ENCODE data around the gene GYS1. TPM values are rescaled to one million over a fixed set of nuclear protein-coding genes. Genes with fewer than 3 reads are reported as not detected.

The GYS1 gene
- total RNA-seq, 1 experiment from 2014 or later = 20.2 TPM

DNA sequence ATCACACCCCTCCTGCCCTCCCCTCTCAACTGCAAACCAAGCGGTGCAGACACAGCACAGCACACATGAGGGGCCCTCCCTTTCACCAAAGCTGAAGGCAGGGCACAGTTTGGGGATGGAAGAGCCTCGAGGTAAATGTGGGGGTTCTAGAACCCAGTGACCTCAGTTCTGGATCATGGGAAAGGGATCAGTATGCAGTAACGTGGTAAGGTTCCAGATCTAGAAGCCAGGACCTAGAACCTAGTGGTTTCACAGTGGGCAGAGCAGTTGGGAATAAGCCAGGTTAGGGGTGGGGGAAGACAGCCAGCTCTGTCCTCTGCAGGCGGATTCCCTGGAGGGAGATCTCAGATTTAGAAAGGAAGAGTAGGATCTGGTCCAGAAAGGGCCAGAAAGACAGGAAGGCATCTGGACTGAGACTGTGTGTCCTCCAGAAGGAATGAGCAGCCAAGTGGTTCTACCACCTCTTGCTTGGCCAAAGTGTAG is 24.9 kb downstream of the GYS1 start:
- no peaks in the 10 kb centered on the region for H3K27me3 ChIP-seq (ENCODE audit: control insufficient read depth, insufficient read depth, low read length)
- intact Hi-C loops (cut with micrococcal nuclease; ENCODE audit: unreplicated experiment) = no loop called here
- DNase-seq (ENCODE audit: low read depth, low spot score) (no peak), ATAC-seq (no peak)
- no TSS peak for BruUV-seq (replicated peaks)
- no peaks in the 10 kb centered on the region for H3K9me3 ChIP-seq (ENCODE audit: control insufficient read depth, insufficient read depth, low read depth, low read length)
- POLR2A ChIA-PET = no interaction called here
- no peak for TF ChIP-seq TCF7L2 (IDR thresholded peaks at IDR 0.05; ENCODE audit: low read depth, low read length)
- TF ChIP-seq POLR2AphosphoS5 (IDR thresholded peaks at IDR 0.05; ENCODE audit: low read depth, low read length) = peak; percentile 5; the same call in 1 of the 2 replicates
- no peak for TF ChIP-seq SIN3A (IDR thresholded peaks at IDR 0.05; ENCODE audit: borderline replicate concordance, insufficient read depth, low read depth, low read length)
- TF ChIP-seq, protein P1, sequence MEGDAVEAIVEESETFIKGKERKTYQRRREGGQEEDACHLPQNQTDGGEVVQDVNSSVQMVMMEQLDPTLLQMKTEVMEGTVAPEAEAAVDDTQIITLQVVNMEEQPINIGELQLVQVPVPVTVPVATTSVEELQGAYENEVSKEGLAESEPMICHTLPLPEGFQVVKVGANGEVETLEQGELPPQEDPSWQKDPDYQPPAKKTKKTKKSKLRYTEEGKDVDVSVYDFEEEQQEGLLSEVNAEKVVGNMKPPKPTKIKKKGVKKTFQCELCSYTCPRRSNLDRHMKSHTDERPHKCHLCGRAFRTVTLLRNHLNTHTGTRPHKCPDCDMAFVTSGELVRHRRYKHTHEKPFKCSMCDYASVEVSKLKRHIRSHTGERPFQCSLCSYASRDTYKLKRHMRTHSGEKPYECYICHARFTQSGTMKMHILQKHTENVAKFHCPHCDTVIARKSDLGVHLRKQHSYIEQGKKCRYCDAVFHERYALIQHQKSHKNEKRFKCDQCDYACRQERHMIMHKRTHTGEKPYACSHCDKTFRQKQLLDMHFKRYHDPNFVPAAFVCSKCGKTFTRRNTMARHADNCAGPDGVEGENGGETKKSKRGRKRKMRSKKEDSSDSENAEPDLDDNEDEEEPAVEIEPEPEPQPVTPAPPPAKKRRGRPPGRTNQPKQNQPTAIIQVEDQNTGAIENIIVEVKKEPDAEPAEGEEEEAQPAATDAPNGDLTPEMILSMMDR (IDR thresholded peaks at IDR 0.05) = no peak
- in situ Hi-C loops (cut with HindIII; ENCODE audit: low pct_unique_long_range_greater_than_20kb, low sequenced_read_pairs) = no loop called here
- no peak overlapping the region for H3K27ac ChIP-seq (ENCODE audit: low read length)
- CTCF ChIA-PET = no interaction called here
- peaks cover 2% of the 10 kb centered on the region for H3K36me3 ChIP-seq (ENCODE audit: control insufficient read depth, insufficient read depth, low read length)
- no peak overlapping the region for H3K4me3 ChIP-seq (ENCODE audit: low read depth in 2 of 2, low read length in 2 of 2)
- peaks cover 28% of the 10 kb centered on the region for H3K4me1 ChIP-seq (ENCODE audit: control insufficient read depth, insufficient read depth, low read length)

DNA sequence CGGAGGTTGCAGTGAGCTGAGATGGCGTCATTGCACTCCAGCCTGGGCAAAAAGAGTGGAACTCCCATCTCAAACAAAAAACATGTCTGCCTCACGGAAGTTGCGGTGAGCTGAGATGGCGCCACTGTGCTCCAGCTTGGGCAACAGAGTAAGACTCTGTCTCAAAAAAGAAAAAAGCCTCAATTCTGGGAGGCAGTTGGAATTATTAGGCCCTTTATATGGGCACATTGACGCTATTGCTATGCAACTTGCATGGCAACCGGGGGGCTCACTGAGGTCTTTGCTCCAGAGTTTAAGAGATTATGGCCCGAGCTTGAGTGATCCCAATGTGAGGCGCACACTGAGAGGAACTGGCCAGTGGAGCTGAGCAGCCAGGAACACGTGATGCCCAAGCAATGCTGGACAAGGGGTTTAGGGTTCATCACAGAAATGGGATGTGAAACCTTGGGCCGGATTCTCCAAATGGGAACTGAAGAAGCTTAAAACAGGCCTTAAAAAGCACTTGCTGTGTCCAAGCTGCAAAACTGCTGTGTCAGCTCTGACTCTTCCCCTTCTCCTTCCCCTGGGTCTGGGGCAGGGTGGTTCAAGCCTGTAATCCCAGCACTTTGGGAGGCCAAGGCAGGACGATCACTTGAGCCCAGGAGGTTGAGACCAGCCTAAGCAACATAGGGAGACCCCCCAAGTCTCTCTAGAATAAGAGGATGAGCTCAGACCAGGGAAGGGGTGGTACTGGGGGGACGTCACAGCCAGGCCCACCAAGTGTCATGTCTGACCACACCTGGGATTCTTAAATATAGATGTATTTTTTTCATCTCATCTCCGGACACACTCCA is 25.5 kb downstream of the GYS1 start:
- Histone ChIP-seq H3K9me3 (ENCODE audit: control insufficient read depth, insufficient read depth, low read depth, low read length) (no peaks in the 10 kb centered on the region), H3K4me3 (ENCODE audit: low read depth in 2 of 2, low read length in 2 of 2) (peak overlapping the region in 1 of 2 experiments; percentile 84; a peak in 3 of 4 replicates), H3K27ac (ENCODE audit: low read length) (peak overlapping the region; percentile 81; the same call in 1 of the 2 replicates), H3K36me3 (ENCODE audit: control insufficient read depth, insufficient read depth, low read length) (peaks cover 2% of the 10 kb centered on the region), H3K27me3 (ENCODE audit: control insufficient read depth, insufficient read depth, low read length) (no peaks in the 10 kb centered on the region), H3K4me1 (ENCODE audit: control insufficient read depth, insufficient read depth, low read length) (peaks cover 31% of the 10 kb centered on the region)
- CTCF ChIA-PET = no interaction called here
- DNase-seq (ENCODE audit: low read depth, low spot score) (no peak), ATAC-seq (no peak)
- POLR2A ChIA-PET = interaction anchor here (0.6 to 1.3 kb wide), 3 partner anchors 15 to 19 kb away, joined by 3 to 20 read pairs (median 3); no protein-coding TSS in a partner anchor
- no TSS peak for BruUV-seq (replicated peaks)
- intact Hi-C loops (cut with micrococcal nuclease; ENCODE audit: unreplicated experiment) = no loop called here
- in situ Hi-C loops (cut with HindIII; ENCODE audit: low pct_unique_long_range_greater_than_20kb, low sequenced_read_pairs) = no loop called here
- TF ChIP-seq POLR2AphosphoS5 (IDR thresholded peaks at IDR 0.05; ENCODE audit: low read depth, low read length) (peak; percentile 76; the same call in 1 of the 2 replicates), SIN3A (IDR thresholded peaks at IDR 0.05; ENCODE audit: borderline replicate concordance, insufficient read depth, low read depth, low read length) (no peak)

DNA sequence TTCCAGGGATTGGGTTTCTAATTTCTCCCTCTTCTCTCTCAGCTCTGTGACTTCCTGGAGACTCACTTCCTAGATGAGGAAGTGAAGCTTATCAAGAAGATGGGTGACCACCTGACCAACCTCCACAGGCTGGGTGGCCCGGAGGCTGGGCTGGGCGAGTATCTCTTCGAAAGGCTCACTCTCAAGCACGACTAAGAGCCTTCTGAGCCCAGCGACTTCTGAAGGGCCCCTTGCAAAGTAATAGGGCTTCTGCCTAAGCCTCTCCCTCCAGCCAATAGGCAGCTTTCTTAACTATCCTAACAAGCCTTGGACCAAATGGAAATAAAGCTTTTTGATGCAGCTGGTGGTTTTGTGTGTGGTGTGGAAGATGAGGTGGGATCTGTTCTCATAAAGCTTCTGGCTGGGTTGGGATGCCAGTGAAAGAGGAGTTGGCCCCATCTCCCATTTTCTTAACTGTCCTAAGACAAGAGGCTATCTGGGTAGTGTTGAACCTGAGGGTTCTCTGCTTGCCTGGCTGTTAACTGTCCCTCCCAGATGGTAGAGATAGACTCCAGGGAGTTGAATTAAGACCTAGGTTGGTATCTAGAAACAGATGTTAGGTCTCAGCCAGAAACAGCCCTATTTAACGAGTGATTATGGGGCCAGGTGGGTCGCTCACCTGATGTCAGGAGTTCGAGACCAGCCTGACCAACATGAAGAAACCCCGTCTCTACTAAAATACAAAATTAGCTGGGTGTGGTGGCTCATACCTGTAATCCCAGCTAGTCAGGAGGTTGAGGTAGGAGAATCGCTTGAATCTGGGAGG is 26.4 kb downstream of the GYS1 start:
- peaks cover 39% of the 10 kb centered on the region for H3K4me1 ChIP-seq (ENCODE audit: control insufficient read depth, insufficient read depth, low read length)
- H3K27me3 ChIP-seq (ENCODE audit: control insufficient read depth, insufficient read depth, low read length) = no peaks in the 10 kb centered on the region
- ChIA-PET CTCF (interaction anchor here (0.6 kb wide), 1 partner anchor 177 kb away, joined by 8 read pairs; no protein-coding TSS in a partner anchor), POLR2A (interaction anchor here (0.6 to 1.3 kb wide), 5 partner anchors 14 to 176 kb away, joined by 3 to 20 read pairs (median 3); partner anchors contain the start of gene RUVBL2)
- H3K27ac ChIP-seq (ENCODE audit: low read length) = peak overlapping the region; percentile 81
- TF ChIP-seq SIN3A (IDR thresholded peaks at IDR 0.05; ENCODE audit: borderline replicate concordance, insufficient read depth, low read depth, low read length) (no peak), TCF7L2 (IDR thresholded peaks at IDR 0.05; ENCODE audit: low read depth, low read length) (no peak), POLR2AphosphoS5 (IDR thresholded peaks at IDR 0.05; ENCODE audit: low read depth, low read length) (no peak)
- TF ChIP-seq, protein P1 (IDR thresholded peaks at IDR 0.05) = no peak
- TF ChIP-seq, protein P2, sequence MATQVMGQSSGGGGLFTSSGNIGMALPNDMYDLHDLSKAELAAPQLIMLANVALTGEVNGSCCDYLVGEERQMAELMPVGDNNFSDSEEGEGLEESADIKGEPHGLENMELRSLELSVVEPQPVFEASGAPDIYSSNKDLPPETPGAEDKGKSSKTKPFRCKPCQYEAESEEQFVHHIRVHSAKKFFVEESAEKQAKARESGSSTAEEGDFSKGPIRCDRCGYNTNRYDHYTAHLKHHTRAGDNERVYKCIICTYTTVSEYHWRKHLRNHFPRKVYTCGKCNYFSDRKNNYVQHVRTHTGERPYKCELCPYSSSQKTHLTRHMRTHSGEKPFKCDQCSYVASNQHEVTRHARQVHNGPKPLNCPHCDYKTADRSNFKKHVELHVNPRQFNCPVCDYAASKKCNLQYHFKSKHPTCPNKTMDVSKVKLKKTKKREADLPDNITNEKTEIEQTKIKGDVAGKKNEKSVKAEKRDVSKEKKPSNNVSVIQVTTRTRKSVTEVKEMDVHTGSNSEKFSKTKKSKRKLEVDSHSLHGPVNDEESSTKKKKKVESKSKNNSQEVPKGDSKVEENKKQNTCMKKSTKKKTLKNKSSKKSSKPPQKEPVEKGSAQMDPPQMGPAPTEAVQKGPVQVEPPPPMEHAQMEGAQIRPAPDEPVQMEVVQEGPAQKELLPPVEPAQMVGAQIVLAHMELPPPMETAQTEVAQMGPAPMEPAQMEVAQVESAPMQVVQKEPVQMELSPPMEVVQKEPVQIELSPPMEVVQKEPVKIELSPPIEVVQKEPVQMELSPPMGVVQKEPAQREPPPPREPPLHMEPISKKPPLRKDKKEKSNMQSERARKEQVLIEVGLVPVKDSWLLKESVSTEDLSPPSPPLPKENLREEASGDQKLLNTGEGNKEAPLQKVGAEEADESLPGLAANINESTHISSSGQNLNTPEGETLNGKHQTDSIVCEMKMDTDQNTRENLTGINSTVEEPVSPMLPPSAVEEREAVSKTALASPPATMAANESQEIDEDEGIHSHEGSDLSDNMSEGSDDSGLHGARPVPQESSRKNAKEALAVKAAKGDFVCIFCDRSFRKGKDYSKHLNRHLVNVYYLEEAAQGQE (IDR thresholded peaks at IDR 0.05; ENCODE audit: insufficient read depth in 1 of 2, low read depth in 2 of 2, low read length in 1 of 2) = no peak
- in situ Hi-C loops (cut with HindIII; ENCODE audit: low pct_unique_long_range_greater_than_20kb, low sequenced_read_pairs) = no loop called here
- no peaks in the 10 kb centered on the region for H3K9me3 ChIP-seq (ENCODE audit: control insufficient read depth, insufficient read depth, low read depth, low read length)
- BruUV-seq (replicated peaks) = no TSS peak
- intact Hi-C loops (cut with micrococcal nuclease; ENCODE audit: unreplicated experiment) = no loop called here
- H3K36me3 ChIP-seq (ENCODE audit: control insufficient read depth, insufficient read depth, low read length) = peaks cover 2% of the 10 kb centered on the region
- no peak for ATAC-seq
- peak overlapping the region; percentile 77 to 84 for H3K4me3 ChIP-seq (ENCODE audit: low read depth in 2 of 2, low read length in 2 of 2)
- DNase-seq (ENCODE audit: low read depth, low spot score) = no peak

Data from Panc1 (cell line).